Sigmoid colon (tissue), 7 donors: ENCODE data around the gene CTNNA1. TPM values are rescaled to one million over a fixed set of nuclear protein-coding genes. Genes with fewer than 3 reads are reported as not detected.

Source experiments
- DNase-seq: peaks from one replicate; pipeline ENCODE4 v3.0.0-alpha.2; 2019
- H3K27ac ChIP-seq, 4 donors: fragments of 200-600 bp; sonication (generic); one replicate each; pipeline ENCODE4 v1.5.1; 2016 to 2019; ENCODE audit warnings: mild to moderate bottlenecking in 1 of 4
- H3K27me3 ChIP-seq, 3 donors: fragments of 200-600 bp; sonication (generic); one replicate each; pipeline ENCODE4 v1.5.1; 2019; ENCODE audit warnings: mild to moderate bottlenecking in 1 of 3
- H3K36me3 ChIP-seq, 4 donors: fragments of 200-600 bp; sonication (generic); one replicate each; pipeline ENCODE4 v1.5.1; 2016 to 2019
- H3K4me1 ChIP-seq, 4 donors: fragments of 200-600 bp; sonication (generic); one replicate each; pipeline ENCODE4 v1.5.1; 2017 to 2019
- H3K4me3 ChIP-seq, 4 donors: fragments of 200-600 bp; sonication (generic); one replicate each; pipeline ENCODE4 v1.5.1; 2017 to 2019; ENCODE audit warnings: mild to moderate bottlenecking in 2 of 4, moderate library complexity in 1 of 4
- H3K9me3 ChIP-seq, 4 donors: fragments of 200-600 bp in 3 of 4; sonication (generic) in 3 of 4; one replicate each; pipeline versions ENCODE4 v1.5.1 to v1.6.1; 2013 to 2019
- EP300 ChIP-seq, 4 donors: sonication (generic); formaldehyde crosslinking; IDR thresholded peaks; one replicate each; pipeline ENCODE4 v1.6.1; 2017; ENCODE audit warnings: antibody characterized with exemption in 4 of 4
- POLR2A ChIP-seq, 2 donors: fragments of 450-650 bp; IDR thresholded peaks; one replicate each; pipeline ENCODE4 v1.6.1; 2016; ENCODE audit warnings: antibody characterized with exemption in 2 of 2, mild to moderate bottlenecking in 2 of 2, moderate library complexity in 2 of 2
- POLR2AphosphoS5 ChIP-seq, 4 donors: sonication (generic); formaldehyde crosslinking; IDR thresholded peaks; one replicate each; pipeline ENCODE4 v1.6.1; 2017; ENCODE audit warnings: antibody characterized with exemption in 4 of 4
- WGBS, 2 donors: extraction: QIAGEN DNeasy Blood & Tissue Kit; methylation state at CpG; one replicate each; pipeline ENCODE4 v1.1.7; 2013; 5-methylcytosine and 5-hydroxymethylcytosine counted together
- intact Hi-C: fragments of 100-400 bp; cut with DNase I; formaldehyde crosslinking; loops from one replicate; pipeline ENCODE4 v1.15.1; 2023
- polyA plus RNA-seq, 3 donors: library from polyadenylated mRNA; stranded (reverse); fragments of 200-250 nt; gene quantifications; one replicate each; pipeline ENCODE4 v1.2.3, GENCODE V29; 2013
- total RNA-seq, 4 donors: library from RNA; depleted of rRNA; stranded (reverse); fragments of >200 nt; gene quantifications; one replicate each; pipeline ENCODE4 v1.1.0, GENCODE V29; 2016
- TF ChIP-seq, protein P1 (sequence below), 4 experiments: fragments of 450-650 bp in 3 of 4; fragments of 200-600 bp in 1 of 4; IDR thresholded peaks; one replicate each; pipeline ENCODE4 v1.5.1; 2016 to 2019; ENCODE audit warnings: antibody characterized with exemption in 4 of 4, mild to moderate bottlenecking in 3 of 4, moderate library complexity in 2 of 4
- donor health status: healthy with polysubstance abuse.
- donor health status: Bipolar disorder and iron deficiency.
- donor health status: healthy.

Gene CTNNA1
- total and polyA plus RNA-seq, 7 donors: 163 to 256 (median 188) TPM

GRCh38 chr5:138843316-138844124, 90.3 kb downstream of the CTNNA1 start:
- no peak for DNase-seq
- no peaks in the 10 kb centered on the region for H3K27me3 ChIP-seq
- 95 to 99% methylated on average over 2 of the region's 2 CpGs for WGBS, 2 donors
- H3K9me3 ChIP-seq: no peaks in the 10 kb centered on the region
- no peak overlapping the region for H3K27ac ChIP-seq
- intact Hi-C loops: no loop called here
- H3K4me1 ChIP-seq: peaks cover 0 to 47% (median 37%) of the 10 kb centered on the region in 4 donors
- H3K4me3 ChIP-seq: no peak overlapping the region
- TF ChIP-seq POLR2A (IDR thresholded peaks at IDR 0.05): no peak
- TF ChIP-seq POLR2AphosphoS5 (IDR thresholded peaks at IDR 0.05): no peak
- TF ChIP-seq, protein P1, sequence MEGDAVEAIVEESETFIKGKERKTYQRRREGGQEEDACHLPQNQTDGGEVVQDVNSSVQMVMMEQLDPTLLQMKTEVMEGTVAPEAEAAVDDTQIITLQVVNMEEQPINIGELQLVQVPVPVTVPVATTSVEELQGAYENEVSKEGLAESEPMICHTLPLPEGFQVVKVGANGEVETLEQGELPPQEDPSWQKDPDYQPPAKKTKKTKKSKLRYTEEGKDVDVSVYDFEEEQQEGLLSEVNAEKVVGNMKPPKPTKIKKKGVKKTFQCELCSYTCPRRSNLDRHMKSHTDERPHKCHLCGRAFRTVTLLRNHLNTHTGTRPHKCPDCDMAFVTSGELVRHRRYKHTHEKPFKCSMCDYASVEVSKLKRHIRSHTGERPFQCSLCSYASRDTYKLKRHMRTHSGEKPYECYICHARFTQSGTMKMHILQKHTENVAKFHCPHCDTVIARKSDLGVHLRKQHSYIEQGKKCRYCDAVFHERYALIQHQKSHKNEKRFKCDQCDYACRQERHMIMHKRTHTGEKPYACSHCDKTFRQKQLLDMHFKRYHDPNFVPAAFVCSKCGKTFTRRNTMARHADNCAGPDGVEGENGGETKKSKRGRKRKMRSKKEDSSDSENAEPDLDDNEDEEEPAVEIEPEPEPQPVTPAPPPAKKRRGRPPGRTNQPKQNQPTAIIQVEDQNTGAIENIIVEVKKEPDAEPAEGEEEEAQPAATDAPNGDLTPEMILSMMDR (IDR thresholded peaks at IDR 0.05): no peak
- H3K36me3 ChIP-seq: no peaks in the 10 kb centered on the region

- WGBS, 2 donors: 97% methylated on average over 4 of the region's 4 CpGs
- peaks cover 0 to 47% (median 43%) of the 10 kb centered on the region in 4 donors for H3K4me1 ChIP-seq
- no peak for DNase-seq
- H3K9me3 ChIP-seq: no peaks in the 10 kb centered on the region
- no peak overlapping the region for H3K4me3 ChIP-seq
- H3K27ac ChIP-seq: peak overlapping the region in 1 of 4 donors; percentile 45
- no peaks in the 10 kb centered on the region for H3K27me3 ChIP-seq
- H3K36me3 ChIP-seq: no peaks in the 10 kb centered on the region
- intact Hi-C loops: no loop called here
- TF ChIP-seq EP300 (IDR thresholded peaks at IDR 0.05): no peak
- TF ChIP-seq, protein P1 (IDR thresholded peaks at IDR 0.05): no peak
- TF ChIP-seq POLR2AphosphoS5 (IDR thresholded peaks at IDR 0.05): no peak
- TF ChIP-seq POLR2A (IDR thresholded peaks at IDR 0.05): no peak
Observed at GRCh38 chr5:138844125-138844461, 90.9 kb downstream of the CTNNA1 start.

DNA sequence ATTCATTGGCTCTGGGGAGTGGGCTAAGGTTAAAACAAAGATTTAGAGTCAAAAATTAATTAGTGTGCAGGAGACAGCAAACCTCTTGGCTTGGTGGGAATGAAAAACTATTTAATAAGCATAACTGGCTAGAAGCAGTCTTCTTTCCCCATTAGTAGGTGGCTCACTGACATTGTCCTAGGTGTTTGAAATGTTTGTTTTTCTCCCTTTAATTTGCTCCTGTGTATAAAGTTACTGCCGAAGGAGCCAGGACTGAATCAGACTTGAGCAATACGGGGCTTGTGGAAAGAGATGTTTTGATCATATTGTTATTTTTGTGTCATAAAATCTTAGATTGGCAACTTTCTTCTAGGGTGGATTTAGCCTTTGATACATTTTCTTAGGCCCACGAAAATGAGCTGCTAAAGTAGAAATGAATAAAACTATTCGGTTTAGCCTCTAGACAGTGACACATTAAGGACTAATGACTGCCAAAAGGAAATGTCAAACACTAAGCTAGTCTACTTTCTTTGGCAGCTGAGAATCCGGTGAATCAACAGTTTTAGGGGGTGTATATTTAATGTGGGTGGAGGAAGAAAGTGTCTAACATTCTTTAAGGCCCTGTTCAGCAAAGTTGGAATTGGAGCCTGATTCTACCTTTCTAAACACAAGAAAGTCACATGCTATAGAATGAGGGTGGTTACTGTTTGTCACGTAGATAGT, 91.7 kb downstream of the CTNNA1 start:
- TF ChIP-seq EP300 (IDR thresholded peaks at IDR 0.05) (no peak), POLR2A (IDR thresholded peaks at IDR 0.05) (no peak), POLR2AphosphoS5 (IDR thresholded peaks at IDR 0.05) (no peak)
- TF ChIP-seq, protein P1 (IDR thresholded peaks at IDR 0.05): no peak
- H3K27me3 ChIP-seq: no peaks in the 10 kb centered on the region
- no peaks in the 10 kb centered on the region for H3K36me3 ChIP-seq
- peak overlapping the region in 3 of 4 donors; percentile 0 to 45 (median 9) for H3K27ac ChIP-seq
- no peak for DNase-seq
- no peak overlapping the region for H3K4me3 ChIP-seq
- 68 to 79% methylated on average over 6 of the region's 6 CpGs for WGBS, 2 donors
- intact Hi-C loops: no loop called here
- peaks cover 0 to 49% (median 48%) of the 10 kb centered on the region in 4 donors for H3K4me1 ChIP-seq
- H3K9me3 ChIP-seq: no peaks in the 10 kb centered on the region

GRCh38 chr5:138849439-138849838, 96.2 kb downstream of the CTNNA1 start:
- Histone ChIP-seq H3K4me1 (peaks cover 0 to 60% (median 35%) of the 10 kb centered on the region in 4 donors), H3K36me3 (no peaks in the 10 kb centered on the region), H3K9me3 (no peaks in the 10 kb centered on the region), H3K27me3 (no peaks in the 10 kb centered on the region), H3K27ac (no peak overlapping the region), H3K4me3 (no peak overlapping the region)
- no peak for DNase-seq
- intact Hi-C loops: no loop called here
- TF ChIP-seq, protein P1 (IDR thresholded peaks at IDR 0.05): no peak
- WGBS, 2 donors: 18 to 60% methylated on average over 3 of the region's 3 CpGs
